Omental fat pad (tissue), 4 donors: ENCODE results near the gene TRMT10A. TPM values are rescaled to one million over a fixed set of nuclear protein-coding genes. Genes with fewer than 3 reads are reported as not detected.

ENCODE experiments used
- ATAC-seq: fragments of 150-250 bp; one replicate; pipeline ENCODE4 v1.9.1; 2016; ENCODE audit warnings: mild to moderate bottlenecking, moderate library complexity; ENCODE audit not compliant: low FRiP score
- DNase-seq: peaks from one replicate; pipeline ENCODE4 v3.0.0-alpha.2; 2019; ENCODE audit warnings: low spot score
- CTCF ChIP-seq, 3 donors: fragments of 450-650 bp; IDR thresholded peaks; one replicate each; pipeline ENCODE4 v1.5.1; 2016 to 2017; ENCODE audit warnings: antibody characterized with exemption in 3 of 3, mild to moderate bottlenecking in 3 of 3, moderate library complexity in 2 of 3
- total RNA-seq, 4 donors: library from RNA; depleted of rRNA; stranded (reverse); fragments of >200 nt; gene quantifications; one replicate each; pipeline ENCODE4 v1.1.0, GENCODE V29; 2016

TRMT10A gene
- total RNA-seq, 4 donors from 2014 or later: 4.6 to 7.9 (median 5.1) TPM

- TF ChIP-seq CTCF (IDR thresholded peaks at IDR 0.05): no peak
- no peak for ATAC-seq
- DNase-seq: no peak
Measured at GRCh38 chr4:99504804-99505502, 58.9 kb downstream of the TRMT10A start.

Other genes with a start within 250 kb of the TRMT10A start
- 1,000 to 10,000 TPM; 1,681 to 8,339 (median 3,297) TPM for gene ADH1B, start 242.6 kb downstream of the TRMT10A start, total RNA-seq
- 100 to 1,000 TPM in 1 of 4 donors, 10 to 100 TPM in 2, 1 to 10 TPM in 1; 7.7 to 102 (median 46.9) TPM for gene ADH1C, start 211.3 kb downstream of the TRMT10A start, total RNA-seq
- not detected for gene ADH7, start 128.7 kb downstream of the TRMT10A start, total RNA-seq
- not detected for gene C4orf17, start 53.0 kb downstream of the TRMT10A start, total RNA-seq
- gene MTTP, start 10.8 kb upstream of the TRMT10A start, total RNA-seq: not detected
- not detected for gene C4orf54, start 93.8 kb upstream of the TRMT10A start, total RNA-seq